IMR-90 (cell line): ENCODE results near the gene PSENEN. TPM values are rescaled to one million over a fixed set of nuclear protein-coding genes. Genes with fewer than 3 reads are reported as not detected.

Experiments
- ATAC-seq: fragments of 200-7000 bp; cut with Tn5 transposase; 2 replicates; pipeline ENCODE4 v1.9.1; 2020; ENCODE audit warnings: low read depth, mild to moderate bottlenecking, moderate library complexity
- BruUV-seq: library from RNA; stranded (reverse); fragments of 400-500 nt; replicated peaks from 2 replicates; lab custom pipeline; 2021; lab: Mats Ljungman, UMichigan
- CTCF ChIA-PET: fragments of 300-600 bp; formaldehyde crosslinking; extraction: SDS; loops from one replicate; lab custom pipeline; 2021; ENCODE audit warnings: antibody characterized with exemption; lab: Yijun Ruan, JAX
- POLR2A ChIA-PET: fragments of 300-600 bp; sonication (Branson Sonifier 250); formaldehyde crosslinking; loops from one replicate; lab custom pipeline; 2022; ENCODE audit warnings: antibody characterized with exemption; ENCODE audit not compliant: unreplicated experiment; lab: Charles Lee
- DNase-seq: peaks from one replicate; pipeline ENCODE4 v3.0.0; 2013
- H2AFZ ChIP-seq: replicated peaks from 2 replicates; pipeline ENCODE3; 2013; ENCODE audit warnings: low read length, mild to moderate bottlenecking; ENCODE audit not compliant: poor library complexity
- H2AK5ac ChIP-seq: 2 replicates; pipeline ENCODE4 v1.6.1; 2013; ENCODE audit warnings: low read depth, low read length, inconsistent platforms
- H2AK9ac ChIP-seq: replicated peaks from 2 replicates; pipeline ENCODE3; 2013; ENCODE audit warnings: mild to moderate bottlenecking, low read depth, low read length, moderate library complexity; ENCODE audit not compliant: poor library complexity
- H2BK120ac ChIP-seq: 2 replicates; pipeline ENCODE4 v1.6.1; 2013; ENCODE audit warnings: low read depth, low read length, inconsistent platforms
- H2BK15ac ChIP-seq: 3 replicates; pipeline ENCODE4 v1.6.1; 2013; ENCODE audit warnings: low read depth, low read length, inconsistent platforms
- H2BK20ac ChIP-seq: 2 replicates; pipeline ENCODE4 v1.6.1; 2013; ENCODE audit warnings: low read depth, mild to moderate bottlenecking, inconsistent platforms, low read length, moderate library complexity
- H2BK5ac ChIP-seq: 2 replicates; pipeline ENCODE4 v1.6.1; 2013; ENCODE audit warnings: mild to moderate bottlenecking, low read depth, low read length, inconsistent platforms; ENCODE audit not compliant: poor library complexity, severe bottlenecking
- H3K14ac ChIP-seq: replicated peaks from 2 replicates; pipeline ENCODE4 v1.6.1; 2013; ENCODE audit warnings: low read depth, low read length, inconsistent platforms
- H3K18ac ChIP-seq: 2 replicates; pipeline ENCODE4 v1.6.1; 2013; ENCODE audit warnings: low read depth, low read length, control low read depth
- H3K23ac ChIP-seq: 2 replicates; pipeline ENCODE4 v1.6.1; 2013; ENCODE audit warnings: low read depth, low read length, inconsistent platforms
- H3K27ac ChIP-seq: 2 replicates; pipeline ENCODE4 v1.5.1; 2013; ENCODE audit warnings: mild to moderate bottlenecking, control low read depth, low read length; ENCODE audit not compliant: insufficient read depth
- H3K27me3 ChIP-seq: 2 replicates; pipeline ENCODE4 v1.6.1; 2013; ENCODE audit warnings: low read length; ENCODE audit not compliant: control insufficient read depth, insufficient read depth
- H3K36me3 ChIP-seq: 2 replicates; pipeline ENCODE4 v1.6.1; 2013; ENCODE audit warnings: low read length, mixed read lengths; ENCODE audit not compliant: control insufficient read depth, insufficient read depth
- H3K4ac ChIP-seq: 2 replicates; pipeline ENCODE4 v1.6.1; 2013; ENCODE audit warnings: low read depth, low read length, inconsistent platforms
- H3K4me1 ChIP-seq: 2 replicates; pipeline ENCODE4 v1.6.1; 2013; ENCODE audit warnings: low read length, mixed read lengths; ENCODE audit not compliant: control insufficient read depth, insufficient read depth
- H3K4me2 ChIP-seq: 2 replicates; pipeline ENCODE4 v1.6.1; 2013; ENCODE audit warnings: low read depth, mild to moderate bottlenecking, control low read depth, low read length, moderate library complexity
- H3K4me3 ChIP-seq: 2 replicates; pipeline ENCODE4 v1.5.1; 2013; ENCODE audit warnings: low read depth, mild to moderate bottlenecking, control low read depth, low read length, moderate library complexity; ENCODE audit not compliant: insufficient read depth
- H3K56ac ChIP-seq: 2 replicates; pipeline ENCODE4 v1.6.1; 2013; ENCODE audit warnings: low read length, inconsistent platforms; ENCODE audit not compliant: insufficient read depth; ENCODE audit errors: extremely low read depth
- H3K79me1 ChIP-seq, 2 experiments: 2 replicates each; pipeline ENCODE4 v1.6.1; 2013; ENCODE audit warnings: low read length in 2 of 2, inconsistent platforms in 1 of 2, low read depth in 1 of 2
- H3K9ac ChIP-seq: 2 replicates; pipeline ENCODE4 v1.6.1; 2013; ENCODE audit warnings: low read depth, low read length, control low read depth
- H3K9me1 ChIP-seq: 2 replicates; pipeline ENCODE4 v1.6.1; 2013; ENCODE audit warnings: low read length, inconsistent platforms; ENCODE audit not compliant: insufficient read depth
- H3K9me3 ChIP-seq: 2 replicates; pipeline ENCODE4 v1.6.1; 2013; ENCODE audit warnings: low read length; ENCODE audit not compliant: control insufficient read depth, insufficient read depth
- H4K20me1 ChIP-seq: 2 replicates; pipeline ENCODE4 v1.6.1; 2013; ENCODE audit warnings: low read length, inconsistent platforms; ENCODE audit not compliant: insufficient read depth
- H4K5ac ChIP-seq: 2 replicates; pipeline ENCODE4 v1.6.1; 2013; ENCODE audit warnings: mild to moderate bottlenecking, low read depth, low read length, control low read depth
- H4K8ac ChIP-seq, 2 experiments: 2 replicates each; pipeline ENCODE4 v1.6.1; 2013; ENCODE audit warnings: low read depth in 2 of 2, low read length in 2 of 2, control low read depth in 1 of 2, inconsistent platforms in 1 of 2
- H4K91ac ChIP-seq: 2 replicates; pipeline ENCODE4 v1.6.1; 2013; ENCODE audit warnings: low read depth, low read length, inconsistent platforms; ENCODE audit not compliant: insufficient read depth
- ELK1 ChIP-seq: fragments of 150-350 bp; IDR thresholded peaks from 2 replicates; pipeline ENCODE4 v1.6.1; 2016; ENCODE audit warnings: low read depth, mild to moderate bottlenecking, low read length, moderate library complexity, borderline replicate concordance
- SMC3 ChIP-seq: fragments of 150-350 bp; IDR thresholded peaks from 2 replicates; pipeline ENCODE4 v1.6.1; 2016; ENCODE audit warnings: low read depth, mild to moderate bottlenecking, antibody characterized with exemption, low read length, moderate library complexity
- WGBS, 2 experiments: methylation state at CpG; one replicate each; pipeline versions ENCODE4 v1.1.5 to v1.1.7; 2013; ENCODE audit warnings: missing lambda C conversion rate in 2 of 2; ENCODE audit not compliant: insufficient read length in 1 of 2; ENCODE audit errors: extremely low coverage in 2 of 2; 5-methylcytosine and 5-hydroxymethylcytosine counted together
- dilution Hi-C: fragments of 300-500 bp; cut with HindIII; formaldehyde crosslinking; loops from one replicate; pipeline ENCODE4 v1.14.3; 2018; ENCODE audit warnings: low sequenced_read_pairs; ENCODE audit not compliant: unreplicated experiment
- in situ Hi-C: fragments of 300-500 bp; cut with MboI; formaldehyde crosslinking; loops from 3 replicates; pipeline ENCODE4 v1.14.3; 2019; ENCODE audit warnings: low sequenced_read_pairs, inconsistent platforms, mixed read lengths
- intact Hi-C: fragments of 100-400 bp; cut with micrococcal nuclease; formaldehyde crosslinking; loops from 2 replicates; pipeline ENCODE4 v1.10.0; 2022
- polyA plus RNA-seq, 3 experiments: library from polyadenylated mRNA; depleted of rRNA; stranded (reverse); fragments of >200 nt; gene quantifications; 2 replicates each; pipeline ENCODE4 v1.2.3, GENCODE V29; 2012; ENCODE audit warnings: low replicate concordance in 1 of 3
- total RNA-seq: library from RNA; depleted of rRNA; stranded (reverse); fragments of >200 nt; gene quantifications from 2 replicates; pipeline ENCODE4 v1.2.3, GENCODE V29; 2012

PSENEN gene
- total and polyA plus RNA-seq, 2 of the 4 experiments (the other 2 are of a cell fraction) = 9.0 to 47.0 TPM

DNA sequence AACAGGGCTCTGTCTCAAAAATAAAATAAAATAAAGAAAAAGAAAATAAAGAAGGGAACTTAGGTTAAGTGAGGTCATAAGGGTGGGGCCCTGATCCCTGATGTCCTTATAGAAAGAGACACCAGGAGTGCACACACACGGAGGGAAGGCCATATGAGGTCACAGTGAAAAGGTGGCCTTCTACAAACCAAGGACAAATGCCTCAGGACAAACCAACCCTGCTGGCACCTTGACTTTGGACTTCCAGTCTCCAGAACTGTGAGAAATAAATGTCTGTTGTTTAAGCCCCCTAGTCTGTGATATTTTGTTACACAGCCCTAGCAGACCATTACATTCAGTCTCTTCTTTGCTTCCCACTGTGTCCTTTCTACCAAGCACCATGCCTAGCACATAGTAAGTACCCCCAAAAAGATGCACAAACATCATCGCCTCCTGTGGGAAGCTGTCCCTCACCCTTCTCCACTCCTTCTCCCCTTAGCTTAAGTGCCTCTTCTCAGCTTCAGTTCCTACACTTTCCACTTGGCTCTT, 49.5 kb upstream of the PSENEN start:
- no peak overlapping the region for H2AFZ ChIP-seq
- no peaks in the 10 kb centered on the region for H3K9me1 ChIP-seq
- H3K27ac ChIP-seq = no peak overlapping the region
- no peak overlapping the region for H3K18ac ChIP-seq
- no peak overlapping the region for H2BK5ac ChIP-seq
- H3K9me3 ChIP-seq = no peaks in the 10 kb centered on the region
- ChIA-PET POLR2A (no interaction called here), CTCF (no interaction called here)
- intact Hi-C loops = no loop called here
- H3K79me1 ChIP-seq = no peaks in the 10 kb centered on the region
- H4K5ac ChIP-seq = no peak overlapping the region
- no peak for ATAC-seq
- H3K23ac ChIP-seq = no peak overlapping the region
- no peak overlapping the region for H3K4me3 ChIP-seq
- H2AK9ac ChIP-seq = no peak overlapping the region
- H4K8ac ChIP-seq = no peak overlapping the region
- H3K4ac ChIP-seq = no peak overlapping the region
- no peaks in the 10 kb centered on the region for H3K36me3 ChIP-seq
- H4K91ac ChIP-seq = no peak overlapping the region
- H3K9ac ChIP-seq = no peak overlapping the region
- H2BK20ac ChIP-seq = no peak overlapping the region
- peaks cover 2% of the 10 kb centered on the region; the same call in 1 of the 2 replicates for H3K27me3 ChIP-seq
- BruUV-seq = no TSS peak
- dilution Hi-C loops = no loop called here
- H2AK5ac ChIP-seq = no peak overlapping the region
- no peak overlapping the region for H3K56ac ChIP-seq
- WGBS, 2 experiments = no CpG with 5 or more reads among the region's 2 CpGs
- TF ChIP-seq SMC3 (no peak), ELK1 (no peak)
- H2BK120ac ChIP-seq = no peak overlapping the region
- H3K4me1 ChIP-seq = no peaks in the 10 kb centered on the region
- H3K4me2 ChIP-seq = no peak overlapping the region
- no peak overlapping the region for H2BK15ac ChIP-seq
- in situ Hi-C loops = no loop called here
- H4K20me1 ChIP-seq = no peaks in the 10 kb centered on the region
- no peak for DNase-seq
- H3K14ac ChIP-seq = no peak overlapping the region
